ENCODE measurements around the gene POMP.

DNA sequence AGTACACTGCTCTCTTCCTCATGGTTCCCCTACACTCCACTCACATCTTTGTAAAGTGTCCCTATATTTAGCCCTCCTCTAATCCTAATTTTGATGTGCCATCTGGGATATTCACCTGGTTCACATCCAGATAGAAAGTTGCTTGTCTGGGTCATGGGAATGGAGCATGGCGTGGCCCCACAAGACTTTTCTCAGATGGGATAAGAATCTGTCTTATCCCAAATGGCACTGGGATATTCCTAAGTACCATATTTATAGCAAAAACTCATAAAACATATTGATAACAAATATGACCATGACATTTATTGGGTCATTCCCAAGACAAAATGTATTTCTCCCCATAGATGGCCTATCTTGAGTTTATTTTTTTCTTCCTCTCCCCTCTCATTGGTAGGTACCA is 49.5 kb upstream of the POMP start:
- no peak for TF ChIP-seq YY1 (IDR thresholded peaks at IDR 0.05; ENCODE audit: insufficient read depth, insufficient read length)
- no peak for TF ChIP-seq ZNF274 (IDR thresholded peaks at IDR 0.05; ENCODE audit: low read depth, low read length)
- no peak for TF ChIP-seq SUZ12 (IDR thresholded peaks at IDR 0.05; ENCODE audit: extremely low read depth, insufficient read depth, insufficient read length)
